22Rv1 (cell line): ENCODE results near the gene LSM4.

Experiments used
- H3K27ac ChIP-seq: fragments of 450-650 bp; 2 replicates; pipeline ENCODE4 v1.5.1; 2017
- ZFX ChIP-seq: fragments of 450-650 bp; IDR thresholded peaks from 2 replicates; pipeline ENCODE4 v1.6.1; 2017; ENCODE audit warnings: antibody characterized with exemption, borderline replicate concordance
- TF ChIP-seq, protein P1 (sequence below): fragments of 450-650 bp; IDR thresholded peaks from 2 replicates; pipeline ENCODE4 v1.5.1; 2017; ENCODE audit warnings: mild to moderate bottlenecking

The LSM4 gene

DNA sequence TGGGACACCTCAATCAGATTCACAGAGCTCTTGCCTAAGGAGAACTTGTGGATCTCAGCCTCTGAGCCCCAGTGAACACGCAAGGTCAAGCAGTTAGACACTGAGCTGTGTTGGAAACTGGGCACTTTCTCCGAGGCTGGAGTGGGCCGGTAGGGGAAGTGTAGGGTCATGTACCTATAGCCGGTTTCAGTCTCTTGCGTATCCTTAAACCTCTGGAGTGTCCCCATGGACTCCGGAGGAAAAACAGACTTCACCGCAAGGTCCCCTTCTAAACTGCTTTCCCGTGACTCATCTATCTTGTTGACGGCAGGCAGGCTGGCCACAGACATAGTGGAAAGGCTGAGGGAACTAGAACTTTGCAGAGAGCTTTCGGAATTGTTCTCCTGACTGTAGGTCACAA lies 60.0 kb downstream of the LSM4 start:
- no peak overlapping the region for H3K27ac ChIP-seq
- no peak for TF ChIP-seq ZFX
- TF ChIP-seq, protein P1, sequence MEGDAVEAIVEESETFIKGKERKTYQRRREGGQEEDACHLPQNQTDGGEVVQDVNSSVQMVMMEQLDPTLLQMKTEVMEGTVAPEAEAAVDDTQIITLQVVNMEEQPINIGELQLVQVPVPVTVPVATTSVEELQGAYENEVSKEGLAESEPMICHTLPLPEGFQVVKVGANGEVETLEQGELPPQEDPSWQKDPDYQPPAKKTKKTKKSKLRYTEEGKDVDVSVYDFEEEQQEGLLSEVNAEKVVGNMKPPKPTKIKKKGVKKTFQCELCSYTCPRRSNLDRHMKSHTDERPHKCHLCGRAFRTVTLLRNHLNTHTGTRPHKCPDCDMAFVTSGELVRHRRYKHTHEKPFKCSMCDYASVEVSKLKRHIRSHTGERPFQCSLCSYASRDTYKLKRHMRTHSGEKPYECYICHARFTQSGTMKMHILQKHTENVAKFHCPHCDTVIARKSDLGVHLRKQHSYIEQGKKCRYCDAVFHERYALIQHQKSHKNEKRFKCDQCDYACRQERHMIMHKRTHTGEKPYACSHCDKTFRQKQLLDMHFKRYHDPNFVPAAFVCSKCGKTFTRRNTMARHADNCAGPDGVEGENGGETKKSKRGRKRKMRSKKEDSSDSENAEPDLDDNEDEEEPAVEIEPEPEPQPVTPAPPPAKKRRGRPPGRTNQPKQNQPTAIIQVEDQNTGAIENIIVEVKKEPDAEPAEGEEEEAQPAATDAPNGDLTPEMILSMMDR: no peak

GRCh38 chr19:18262144-18262543 lies 60.7 kb downstream of the LSM4 start:
- no peak for TF ChIP-seq ZFX
- TF ChIP-seq, protein P1: no peak
- no peak overlapping the region for H3K27ac ChIP-seq

DNA sequence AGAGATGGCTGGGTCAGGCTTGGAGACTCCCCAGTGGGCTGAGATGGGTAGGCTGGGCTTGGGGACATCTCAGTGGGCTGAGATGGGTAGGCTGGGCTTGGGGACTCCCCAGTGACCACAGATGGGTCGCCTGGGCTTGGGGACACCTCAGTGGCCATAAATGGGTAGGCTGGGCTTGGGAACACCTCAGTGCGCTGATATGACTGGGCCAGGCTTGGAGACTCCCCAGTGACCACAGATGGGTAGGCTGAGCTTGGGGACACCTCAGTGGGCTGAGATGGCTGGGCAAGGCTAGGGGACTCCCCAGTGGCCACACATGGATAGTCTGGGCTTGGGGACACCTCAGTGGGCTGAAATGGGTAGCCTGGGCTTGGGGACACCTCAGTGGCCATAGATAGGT lies 61.4 kb downstream of the LSM4 start:
- H3K27ac ChIP-seq: no peak overlapping the region
- TF ChIP-seq, protein P1: no peak

DNA sequence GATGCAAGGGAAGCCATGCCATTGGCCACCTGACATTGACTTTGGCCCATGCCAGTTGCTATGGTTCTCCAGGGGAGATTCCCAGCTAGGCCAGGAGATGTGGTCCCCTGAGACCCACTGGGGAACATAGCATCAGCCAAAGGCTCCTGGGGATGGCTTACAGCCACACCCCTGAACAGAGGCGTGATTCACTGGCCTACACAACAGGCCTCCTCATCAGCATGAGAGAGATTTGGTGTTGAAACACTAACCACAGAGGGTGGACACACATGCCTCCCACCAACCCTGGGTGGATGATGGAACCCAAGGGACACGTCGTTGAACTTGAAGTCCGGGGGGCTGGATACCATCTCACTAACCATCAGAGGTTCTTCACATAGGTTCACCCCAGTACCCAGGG lies 63.0 kb downstream of the LSM4 start:
- H3K27ac ChIP-seq: no peak overlapping the region
- TF ChIP-seq, protein P1: no peak
- TF ChIP-seq ZFX: no peak

GRCh38 chr19:18257503-18258470 lies 65.1 kb downstream of the LSM4 start:
- TF ChIP-seq, protein P1: no peak
- no peak for TF ChIP-seq ZFX
- no peak overlapping the region for H3K27ac ChIP-seq
